Activated T-helper 17 cell treated with anti-CD3 and anti-CD28 coated beads, Interleukin-2, amount 50 U/mL, for 72 hours (primary cell): ENCODE results near the gene CRLF2. TPM values are rescaled to one million over a fixed set of nuclear protein-coding genes. Genes with fewer than 3 reads are reported as not detected.

Experiments
- total RNA-seq, 2 donors: library from RNA; stranded (reverse); gene quantifications; one replicate each; pipeline ENCODE4 v1.2.3, GENCODE V29; 2022

The CRLF2 gene
- total RNA-seq, 2 donors from 2014 or later: 0.63 to 1.4 TPM

Other genes starting within 250 kb of the CRLF2 start
- gene CSF2RA, start 56.2 kb upstream of the CRLF2 start, total RNA-seq: under 1 TPM; 0.13 to 0.34 TPM
- 1 to 10 TPM in 1 of 2 donors, under 1 TPM in 1; 0.52 to 1.2 TPM for gene IL3RA, start 124.1 kb upstream of the CRLF2 start, total RNA-seq
- 100 to 1,000 TPM; 373 to 401 TPM for gene SLC25A6, start 179.5 kb upstream of the CRLF2 start, total RNA-seq
- gene ASMTL, start 240.3 kb upstream of the CRLF2 start, total RNA-seq: 10 to 100 TPM; 50.6 to 65.5 TPM